IMR-90 (cell line): Measurements from ENCODE around the gene AHCTF1. TPM values are rescaled to one million over a fixed set of nuclear protein-coding genes. Genes with fewer than 3 reads are reported as not detected.

Experiments used
- ATAC-seq: fragments of 200-7000 bp; cut with Tn5 transposase; 2 replicates; pipeline ENCODE4 v1.9.1; 2020; ENCODE audit warnings: low read depth, mild to moderate bottlenecking, moderate library complexity
- BruUV-seq: library from RNA; stranded (reverse); fragments of 400-500 nt; replicated peaks from 2 replicates; lab custom pipeline; 2021; lab: Mats Ljungman, UMichigan
- CTCF ChIA-PET: fragments of 300-600 bp; formaldehyde crosslinking; extraction: SDS; loops from one replicate; lab custom pipeline; 2021; ENCODE audit warnings: antibody characterized with exemption; lab: Yijun Ruan, JAX
- POLR2A ChIA-PET: fragments of 300-600 bp; sonication (Branson Sonifier 250); formaldehyde crosslinking; loops from one replicate; lab custom pipeline; 2022; ENCODE audit warnings: antibody characterized with exemption; ENCODE audit not compliant: unreplicated experiment; lab: Charles Lee
- DNase-seq: peaks from one replicate; pipeline ENCODE4 v3.0.0; 2013
- H2AFZ ChIP-seq: replicated peaks from 2 replicates; pipeline ENCODE3; 2013; ENCODE audit warnings: low read length, mild to moderate bottlenecking; ENCODE audit not compliant: poor library complexity
- H2AK5ac ChIP-seq: 2 replicates; pipeline ENCODE4 v1.6.1; 2013; ENCODE audit warnings: low read depth, low read length, inconsistent platforms
- H2AK9ac ChIP-seq: replicated peaks from 2 replicates; pipeline ENCODE3; 2013; ENCODE audit warnings: mild to moderate bottlenecking, low read depth, low read length, moderate library complexity; ENCODE audit not compliant: poor library complexity
- H2BK120ac ChIP-seq: 2 replicates; pipeline ENCODE4 v1.6.1; 2013; ENCODE audit warnings: low read depth, low read length, inconsistent platforms
- H2BK15ac ChIP-seq: 3 replicates; pipeline ENCODE4 v1.6.1; 2013; ENCODE audit warnings: low read depth, low read length, inconsistent platforms
- H2BK20ac ChIP-seq: 2 replicates; pipeline ENCODE4 v1.6.1; 2013; ENCODE audit warnings: low read depth, mild to moderate bottlenecking, inconsistent platforms, low read length, moderate library complexity
- H2BK5ac ChIP-seq: 2 replicates; pipeline ENCODE4 v1.6.1; 2013; ENCODE audit warnings: mild to moderate bottlenecking, low read depth, low read length, inconsistent platforms; ENCODE audit not compliant: poor library complexity, severe bottlenecking
- H3K14ac ChIP-seq: replicated peaks from 2 replicates; pipeline ENCODE4 v1.6.1; 2013; ENCODE audit warnings: low read depth, low read length, inconsistent platforms
- H3K18ac ChIP-seq: 2 replicates; pipeline ENCODE4 v1.6.1; 2013; ENCODE audit warnings: low read depth, low read length, control low read depth
- H3K23ac ChIP-seq: 2 replicates; pipeline ENCODE4 v1.6.1; 2013; ENCODE audit warnings: low read depth, low read length, inconsistent platforms
- H3K27ac ChIP-seq: 2 replicates; pipeline ENCODE4 v1.5.1; 2013; ENCODE audit warnings: mild to moderate bottlenecking, control low read depth, low read length; ENCODE audit not compliant: insufficient read depth
- H3K27me3 ChIP-seq: 2 replicates; pipeline ENCODE4 v1.6.1; 2013; ENCODE audit warnings: low read length; ENCODE audit not compliant: control insufficient read depth, insufficient read depth
- H3K36me3 ChIP-seq: 2 replicates; pipeline ENCODE4 v1.6.1; 2013; ENCODE audit warnings: low read length, mixed read lengths; ENCODE audit not compliant: control insufficient read depth, insufficient read depth
- H3K4ac ChIP-seq: 2 replicates; pipeline ENCODE4 v1.6.1; 2013; ENCODE audit warnings: low read depth, low read length, inconsistent platforms
- H3K4me1 ChIP-seq: 2 replicates; pipeline ENCODE4 v1.6.1; 2013; ENCODE audit warnings: low read length, mixed read lengths; ENCODE audit not compliant: control insufficient read depth, insufficient read depth
- H3K4me2 ChIP-seq: 2 replicates; pipeline ENCODE4 v1.6.1; 2013; ENCODE audit warnings: low read depth, mild to moderate bottlenecking, control low read depth, low read length, moderate library complexity
- H3K4me3 ChIP-seq: 2 replicates; pipeline ENCODE4 v1.5.1; 2013; ENCODE audit warnings: low read depth, mild to moderate bottlenecking, control low read depth, low read length, moderate library complexity; ENCODE audit not compliant: insufficient read depth
- H3K56ac ChIP-seq: 2 replicates; pipeline ENCODE4 v1.6.1; 2013; ENCODE audit warnings: low read length, inconsistent platforms; ENCODE audit not compliant: insufficient read depth; ENCODE audit errors: extremely low read depth
- H3K79me1 ChIP-seq, 2 experiments: 2 replicates each; pipeline ENCODE4 v1.6.1; 2013; ENCODE audit warnings: low read length in 2 of 2, inconsistent platforms in 1 of 2, low read depth in 1 of 2
- H3K9ac ChIP-seq: 2 replicates; pipeline ENCODE4 v1.6.1; 2013; ENCODE audit warnings: low read depth, low read length, control low read depth
- H3K9me1 ChIP-seq: 2 replicates; pipeline ENCODE4 v1.6.1; 2013; ENCODE audit warnings: low read length, inconsistent platforms; ENCODE audit not compliant: insufficient read depth
- H3K9me3 ChIP-seq: 2 replicates; pipeline ENCODE4 v1.6.1; 2013; ENCODE audit warnings: low read length; ENCODE audit not compliant: control insufficient read depth, insufficient read depth
- H4K20me1 ChIP-seq: 2 replicates; pipeline ENCODE4 v1.6.1; 2013; ENCODE audit warnings: low read length, inconsistent platforms; ENCODE audit not compliant: insufficient read depth
- H4K5ac ChIP-seq: 2 replicates; pipeline ENCODE4 v1.6.1; 2013; ENCODE audit warnings: mild to moderate bottlenecking, low read depth, low read length, control low read depth
- H4K8ac ChIP-seq, 2 experiments: 2 replicates each; pipeline ENCODE4 v1.6.1; 2013; ENCODE audit warnings: low read depth in 2 of 2, low read length in 2 of 2, control low read depth in 1 of 2, inconsistent platforms in 1 of 2
- H4K91ac ChIP-seq: 2 replicates; pipeline ENCODE4 v1.6.1; 2013; ENCODE audit warnings: low read depth, low read length, inconsistent platforms; ENCODE audit not compliant: insufficient read depth
- BHLHE40 ChIP-seq: fragments of 150-350 bp; IDR thresholded peaks from 2 replicates; pipeline ENCODE4 v1.6.1; 2016; ENCODE audit warnings: mild to moderate bottlenecking, low read depth, low read length
- CHD1 ChIP-seq: IDR thresholded peaks from 2 replicates; pipeline ENCODE4 v1.6.1; 2012; ENCODE audit warnings: low read depth, low read length, improper control_type of control experiment
- MAFK ChIP-seq: IDR thresholded peaks from 2 replicates; pipeline ENCODE4 v1.6.1; 2012; ENCODE audit warnings: low read depth, low read length, improper control_type of control experiment
- POLR2A ChIP-seq: IDR thresholded peaks from 2 replicates; pipeline ENCODE4 v1.6.1; 2012; ENCODE audit warnings: mild to moderate bottlenecking, low read depth, low read length
- RAD21 ChIP-seq: IDR thresholded peaks from 2 replicates; pipeline ENCODE4 v1.6.1; 2012; ENCODE audit warnings: low read length, improper control_type of control experiment
- RCOR1 ChIP-seq: IDR thresholded peaks from 2 replicates; pipeline ENCODE4 v1.6.1; 2012; ENCODE audit warnings: mild to moderate bottlenecking, low read length, improper control_type of control experiment; ENCODE audit not compliant: insufficient replicate concordance
- RFX5 ChIP-seq: IDR thresholded peaks from 2 replicates; pipeline ENCODE4 v1.8.0; 2012; ENCODE audit warnings: low read depth, mild to moderate bottlenecking, low read length, moderate library complexity
- SMC3 ChIP-seq: fragments of 150-350 bp; IDR thresholded peaks from 2 replicates; pipeline ENCODE4 v1.6.1; 2016; ENCODE audit warnings: low read depth, mild to moderate bottlenecking, antibody characterized with exemption, low read length, moderate library complexity
- WGBS, 2 experiments: methylation state at CpG; one replicate each; pipeline versions ENCODE4 v1.1.5 to v1.1.7; 2013; ENCODE audit warnings: missing lambda C conversion rate in 2 of 2; ENCODE audit not compliant: insufficient read length in 1 of 2; ENCODE audit errors: extremely low coverage in 2 of 2; 5-methylcytosine and 5-hydroxymethylcytosine counted together
- dilution Hi-C: fragments of 300-500 bp; cut with HindIII; formaldehyde crosslinking; loops from one replicate; pipeline ENCODE4 v1.14.3; 2018; ENCODE audit warnings: low sequenced_read_pairs; ENCODE audit not compliant: unreplicated experiment
- in situ Hi-C: fragments of 300-500 bp; cut with MboI; formaldehyde crosslinking; loops from 3 replicates; pipeline ENCODE4 v1.14.3; 2019; ENCODE audit warnings: low sequenced_read_pairs, inconsistent platforms, mixed read lengths
- intact Hi-C: fragments of 100-400 bp; cut with micrococcal nuclease; formaldehyde crosslinking; loops from 2 replicates; pipeline ENCODE4 v1.10.0; 2022
- polyA plus RNA-seq, 3 experiments: library from polyadenylated mRNA; depleted of rRNA; stranded (reverse); fragments of >200 nt; gene quantifications; 2 replicates each; pipeline ENCODE4 v1.2.3, GENCODE V29; 2012; ENCODE audit warnings: low replicate concordance in 1 of 3
- total RNA-seq: library from RNA; depleted of rRNA; stranded (reverse); fragments of >200 nt; gene quantifications from 2 replicates; pipeline ENCODE4 v1.2.3, GENCODE V29; 2012
- TF ChIP-seq, protein P1 (sequence below): fragments of 150-350 bp; IDR thresholded peaks from 2 replicates; pipeline ENCODE4 v1.6.1; 2017; ENCODE audit warnings: mild to moderate bottlenecking, antibody characterized with exemption, low read length, low read depth
- TF ChIP-seq, protein P2 (sequence below): conservative IDR thresholded peaks from 2 replicates; pipeline ENCODE4 v1.5.1; 2012; ENCODE audit warnings: mild to moderate bottlenecking, low read depth, low read length, improper control_type of control experiment

The AHCTF1 gene
- total and polyA plus RNA-seq, 2 of the 4 experiments (the other 2 are of a cell fraction), result 8.9 to 29.0 TPM

- dilution Hi-C loops, result no loop called here
- Histone ChIP-seq H3K27me3 (no peaks in the 10 kb centered on the region), H4K20me1 (no peaks in the 10 kb centered on the region), H3K14ac (no peak overlapping the region), H3K23ac (no peak overlapping the region), H3K4me2 (no peak overlapping the region), H2AFZ (no peak overlapping the region), H3K18ac (no peak overlapping the region), H3K9me3 (peaks cover 8% of the 10 kb centered on the region; the same call in 1 of the 2 replicates), H3K79me1 (no peaks in the 10 kb centered on the region), H4K5ac (no peak overlapping the region), H3K4me3 (no peak overlapping the region), H2BK120ac (no peak overlapping the region), H2BK5ac (no peak overlapping the region), H3K4me1 (no peaks in the 10 kb centered on the region), H4K91ac (no peak overlapping the region), H3K27ac (no peak overlapping the region), H3K9me1 (no peaks in the 10 kb centered on the region), H2BK20ac (no peak overlapping the region), H2AK9ac (no peak overlapping the region), H3K9ac (no peak overlapping the region), H4K8ac (no peak overlapping the region), H2BK15ac (no peak overlapping the region), H2AK5ac (no peak overlapping the region), H3K56ac (no peak overlapping the region), H3K4ac (no peak overlapping the region), H3K36me3 (no peaks in the 10 kb centered on the region)
- intact Hi-C loops, result no loop called here
- no CpG with 5 or more reads among the region's 3 CpGs for WGBS, 2 experiments
- TF ChIP-seq SMC3 (no peak), BHLHE40 (no peak), POLR2A (no peak), CHD1 (no peak), RFX5 (no peak), RCOR1 (no peak), RAD21 (no peak), MAFK (no peak)
- TF ChIP-seq, protein P1, sequence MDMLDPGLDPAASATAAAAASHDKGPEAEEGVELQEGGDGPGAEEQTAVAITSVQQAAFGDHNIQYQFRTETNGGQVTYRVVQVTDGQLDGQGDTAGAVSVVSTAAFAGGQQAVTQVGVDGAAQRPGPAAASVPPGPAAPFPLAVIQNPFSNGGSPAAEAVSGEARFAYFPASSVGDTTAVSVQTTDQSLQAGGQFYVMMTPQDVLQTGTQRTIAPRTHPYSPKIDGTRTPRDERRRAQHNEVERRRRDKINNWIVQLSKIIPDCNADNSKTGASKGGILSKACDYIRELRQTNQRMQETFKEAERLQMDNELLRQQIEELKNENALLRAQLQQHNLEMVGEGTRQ, result no peak
- TF ChIP-seq, protein P2, sequence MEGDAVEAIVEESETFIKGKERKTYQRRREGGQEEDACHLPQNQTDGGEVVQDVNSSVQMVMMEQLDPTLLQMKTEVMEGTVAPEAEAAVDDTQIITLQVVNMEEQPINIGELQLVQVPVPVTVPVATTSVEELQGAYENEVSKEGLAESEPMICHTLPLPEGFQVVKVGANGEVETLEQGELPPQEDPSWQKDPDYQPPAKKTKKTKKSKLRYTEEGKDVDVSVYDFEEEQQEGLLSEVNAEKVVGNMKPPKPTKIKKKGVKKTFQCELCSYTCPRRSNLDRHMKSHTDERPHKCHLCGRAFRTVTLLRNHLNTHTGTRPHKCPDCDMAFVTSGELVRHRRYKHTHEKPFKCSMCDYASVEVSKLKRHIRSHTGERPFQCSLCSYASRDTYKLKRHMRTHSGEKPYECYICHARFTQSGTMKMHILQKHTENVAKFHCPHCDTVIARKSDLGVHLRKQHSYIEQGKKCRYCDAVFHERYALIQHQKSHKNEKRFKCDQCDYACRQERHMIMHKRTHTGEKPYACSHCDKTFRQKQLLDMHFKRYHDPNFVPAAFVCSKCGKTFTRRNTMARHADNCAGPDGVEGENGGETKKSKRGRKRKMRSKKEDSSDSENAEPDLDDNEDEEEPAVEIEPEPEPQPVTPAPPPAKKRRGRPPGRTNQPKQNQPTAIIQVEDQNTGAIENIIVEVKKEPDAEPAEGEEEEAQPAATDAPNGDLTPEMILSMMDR, result no peak
- ATAC-seq (no peak), DNase-seq (no peak)
- in situ Hi-C loops, result no loop called here
- ChIA-PET CTCF (no interaction called here), POLR2A (no interaction called here)
- BruUV-seq, result no TSS peak
These were observed 37.9 kb upstream of the AHCTF1 start for GRCh38 chr1:246969621-246970020.
